A549 (cell line): ENCODE results near the gene BTG1. TPM values are rescaled to one million over a fixed set of nuclear protein-coding genes. Genes with fewer than 3 reads are reported as not detected.

Experiments used
- ATOH8 ChIP-seq: fragments of 250-450 bp; sonication (Bioruptor Pico); IDR thresholded peaks from 2 replicates; pipeline ENCODE4 v1.5.0; 2020; ENCODE audit warnings: low read depth, mild to moderate bottlenecking, moderate library complexity
- BHLHE40 ChIP-seq: IDR thresholded peaks from 2 replicates; pipeline ENCODE4 v1.6.1; 2012; ENCODE audit warnings: low read depth, low read length, inconsistent platforms
- CEBPB ChIP-seq, 2 experiments: fragments of >200 bp in 1 of 2; sonication (Bioruptor Twin) in 1 of 2; formaldehyde crosslinking in 1 of 2; IDR thresholded peaks; 2 replicates each; pipeline ENCODE4 v1.6.1; 2012 to 2016
- CTCF ChIP-seq: fragments of >200 bp; sonication (Bioruptor Twin); formaldehyde crosslinking; IDR thresholded peaks from 3 replicates; pipeline ENCODE4 v1.5.1; 2016
- E2F6 ChIP-seq: IDR thresholded peaks from 2 replicates; pipeline ENCODE4 v1.6.1; 2012; ENCODE audit warnings: low read depth, borderline replicate concordance
- EHF ChIP-seq: fragments of 250-450 bp; sonication (Bioruptor Pico); IDR thresholded peaks from 2 replicates; pipeline ENCODE4 v1.5.0; 2020; ENCODE audit warnings: mild to moderate bottlenecking
- EHMT2 ChIP-seq: fragments of 200-600 bp; sonication (generic); IDR thresholded peaks from 2 replicates; pipeline ENCODE4 v1.6.1; 2016; ENCODE audit warnings: antibody characterized with exemption, low read depth, mild to moderate bottlenecking, moderate library complexity
- FOSB ChIP-seq: fragments of 250-450 bp; sonication (Bioruptor Pico); IDR thresholded peaks from 2 replicates; pipeline ENCODE4 v1.5.0; 2020; ENCODE audit warnings: mild to moderate bottlenecking, moderate library complexity
- FOSL2 ChIP-seq, 2 experiments: fragments of 450-650 bp in 1 of 2; fragments of >200 bp in 1 of 2; sonication (Bioruptor Twin) in 1 of 2; formaldehyde crosslinking; IDR thresholded peaks; 2 replicates each; pipeline versions ENCODE4 v1.5.0 to v1.6.1; 2016 to 2020; ENCODE audit warnings: mild to moderate bottlenecking in 1 of 2, moderate library complexity in 1 of 2
- HMGXB4 ChIP-seq: fragments of 250-450 bp; sonication (Bioruptor Pico); IDR thresholded peaks from 2 replicates; pipeline ENCODE4 v1.5.0; 2021; ENCODE audit warnings: mild to moderate bottlenecking, moderate library complexity, borderline replicate concordance
- PBX3 ChIP-seq: IDR thresholded peaks from 2 replicates; pipeline ENCODE4 v1.6.1; 2012
- POLR2A ChIP-seq: IDR thresholded peaks from 2 replicates; pipeline ENCODE4 v1.6.1; 2012; ENCODE audit warnings: mild to moderate bottlenecking, low read length
- POLR2AphosphoS2 ChIP-seq: conservative IDR thresholded peaks from 2 replicates; pipeline ENCODE4 v1.6.1; 2012; ENCODE audit warnings: low read length, improper control_type of control experiment, inconsistent platforms
- RAD21 ChIP-seq, 2 experiments: fragments of >200 bp in 1 of 2; sonication (Bioruptor Twin) in 1 of 2; formaldehyde crosslinking in 1 of 2; IDR thresholded peaks in 1 of 2; conservative IDR thresholded peaks in 1 of 2; 2 replicates in 1 of 2; 3 replicates in 1 of 2; pipeline ENCODE4 v1.6.1; 2012 to 2018; ENCODE audit warnings: inconsistent platforms in 1 of 2
- RFX5 ChIP-seq: fragments of 450-650 bp; IDR thresholded peaks from 2 replicates; pipeline ENCODE4 v1.7.1; 2014; ENCODE audit warnings: antibody characterized with exemption, mild to moderate bottlenecking, moderate library complexity
- SMC3 ChIP-seq: fragments of >200 bp; sonication (Bioruptor Twin); formaldehyde crosslinking; IDR thresholded peaks from 3 replicates; pipeline ENCODE4 v1.6.1; 2018; ENCODE audit warnings: inconsistent platforms
- ZNF302 ChIP-seq: fragments of 250-450 bp; sonication (Bioruptor Pico); IDR thresholded peaks from 2 replicates; pipeline ENCODE4 v1.9.0; 2021; ENCODE audit warnings: inconsistent platforms, mild to moderate bottlenecking, moderate library complexity
- polyA plus RNA-seq, 4 experiments: library from polyadenylated mRNA; depleted of rRNA in 3 of 4; stranded (reverse); fragments of >200 nt; fragmentation: RNase III in 1 of 4; extraction: RNeasy Plus Mini Kit Qiagen cat#74134 plus additional on column Dnase treatment in 1 of 4; gene quantifications; 2 replicates in 3 of 4; 3 replicates in 1 of 4; pipeline ENCODE4 v1.2.3, GENCODE V29; 2011 to 2017
- TF ChIP-seq, protein P1 (sequence below): fragments of >200 bp; sonication (Bioruptor Twin); formaldehyde crosslinking; IDR thresholded peaks from 2 replicates; pipeline ENCODE4 v1.6.1; 2016
- TF ChIP-seq, protein P2 (sequence below): fragments of >200 bp; sonication (Bioruptor Twin); formaldehyde crosslinking; IDR thresholded peaks from 3 replicates; pipeline ENCODE4 v1.6.1; 2016

BTG1 gene
- polyA plus RNA-seq, 2 of the 4 experiments (the other 2 are of a cell fraction), result 29.4 to 138 TPM

DNA sequence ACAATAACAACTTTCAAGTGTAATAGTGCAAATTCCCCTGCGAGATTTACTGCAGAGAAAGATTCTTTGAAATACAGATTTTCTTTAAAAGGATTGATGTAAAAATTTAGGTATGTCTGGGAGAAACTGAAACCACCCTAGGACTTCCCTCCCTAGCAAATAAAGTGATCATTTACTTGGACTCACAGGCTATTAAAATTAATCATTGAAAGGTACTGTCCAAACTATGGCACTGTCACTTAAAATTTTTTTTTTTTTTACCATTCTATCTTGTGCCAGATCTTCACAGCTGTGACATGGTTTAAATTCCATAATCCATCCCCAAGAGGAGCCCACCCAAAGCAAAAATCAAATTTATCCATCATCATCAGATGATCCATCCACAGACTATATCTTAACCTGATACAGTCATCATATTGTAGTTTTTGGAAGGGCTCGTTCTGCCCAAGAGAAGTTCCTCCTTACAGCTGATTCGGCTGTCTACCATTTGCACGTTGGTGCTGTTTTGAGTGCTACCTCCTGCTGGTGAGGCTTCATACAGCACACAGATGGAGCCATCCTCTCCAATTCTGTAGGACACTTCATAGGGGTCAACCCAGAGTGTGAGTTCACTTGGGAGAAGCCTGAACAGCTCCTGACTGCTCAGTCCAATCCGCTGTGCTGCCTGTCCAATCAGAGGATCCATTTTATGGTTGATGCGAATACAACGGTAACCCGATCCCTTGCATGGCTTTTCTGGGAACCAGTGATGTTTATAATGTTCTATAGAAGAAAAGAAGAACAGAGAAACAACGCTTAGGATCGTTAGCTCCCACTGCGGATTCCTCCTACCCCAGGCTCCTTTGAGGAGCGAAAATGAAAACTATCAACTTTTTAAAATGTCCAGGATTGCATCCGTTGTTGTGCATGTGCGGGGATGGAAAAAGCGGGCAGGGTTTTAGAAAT is 1.7 kb downstream of the BTG1 start (continued):
- no peak for TF ChIP-seq BHLHE40
- TF ChIP-seq CTCF, result peak; percentile 63
- TF ChIP-seq POLR2AphosphoS2, result no peak; the same call in 1 of the 2 replicates
- TF ChIP-seq PBX3, result no peak
- no peak for TF ChIP-seq CEBPB (IDR thresholded peaks at IDR 0.05)
- TF ChIP-seq HMGXB4 (CRISPR knock-in tag), result no peak
- TF ChIP-seq ZNF302 (CRISPR knock-in tag), result no peak
- TF ChIP-seq, protein P1, sequence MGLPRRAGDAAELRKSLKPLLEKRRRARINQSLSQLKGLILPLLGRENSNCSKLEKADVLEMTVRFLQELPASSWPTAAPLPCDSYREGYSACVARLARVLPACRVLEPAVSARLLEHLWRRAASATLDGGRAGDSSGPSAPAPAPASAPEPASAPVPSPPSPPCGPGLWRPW, result no peak
- TF ChIP-seq EHF (CRISPR knock-in tag), result no peak
- no peak for TF ChIP-seq POLR2A
- TF ChIP-seq SMC3, result peak; percentile 87
- TF ChIP-seq EHMT2, result no peak
- TF ChIP-seq, protein P2, sequence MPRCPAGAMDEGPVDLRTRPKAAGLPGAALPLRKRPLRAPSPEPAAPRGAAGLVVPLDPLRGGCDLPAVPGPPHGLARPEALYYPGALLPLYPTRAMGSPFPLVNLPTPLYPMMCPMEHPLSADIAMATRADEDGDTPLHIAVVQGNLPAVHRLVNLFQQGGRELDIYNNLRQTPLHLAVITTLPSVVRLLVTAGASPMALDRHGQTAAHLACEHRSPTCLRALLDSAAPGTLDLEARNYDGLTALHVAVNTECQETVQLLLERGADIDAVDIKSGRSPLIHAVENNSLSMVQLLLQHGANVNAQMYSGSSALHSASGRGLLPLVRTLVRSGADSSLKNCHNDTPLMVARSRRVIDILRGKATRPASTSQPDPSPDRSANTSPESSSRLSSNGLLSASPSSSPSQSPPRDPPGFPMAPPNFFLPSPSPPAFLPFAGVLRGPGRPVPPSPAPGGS, result 0 out of 3 replicates have a peak, but pooled peaks have one; percentile 37
- TF ChIP-seq ATOH8 (CRISPR knock-in tag), result no peak
- TF ChIP-seq RAD21 (conservative IDR thresholded peaks at IDR 0.05 in 1 of 2, IDR thresholded peaks at IDR 0.05 in 1 of 2), result peak; percentile 75 to 81
- no peak for TF ChIP-seq FOSB
- TF ChIP-seq E2F6, result no peak
- TF ChIP-seq RFX5, result no peak
- TF ChIP-seq FOSL2 (IDR thresholded peaks at IDR 0.05), result no peak
- TF ChIP-seq FOSL2 (CRISPR knock-in tag; IDR thresholded peaks at IDR 0.05), result no peak
